HG02642 (cell line): ENCODE measurements around the gene ARHGAP36.

ENCODE experiments used
- ATAC-seq: cut with Tn5 transposase; IDR thresholded peaks from one replicate; pipeline ENCODE4 v1.9.1; 2021; ENCODE audit warnings: mild to moderate bottlenecking; ENCODE audit not compliant: unreplicated experiment, poor library complexity

ARHGAP36 gene

DNA sequence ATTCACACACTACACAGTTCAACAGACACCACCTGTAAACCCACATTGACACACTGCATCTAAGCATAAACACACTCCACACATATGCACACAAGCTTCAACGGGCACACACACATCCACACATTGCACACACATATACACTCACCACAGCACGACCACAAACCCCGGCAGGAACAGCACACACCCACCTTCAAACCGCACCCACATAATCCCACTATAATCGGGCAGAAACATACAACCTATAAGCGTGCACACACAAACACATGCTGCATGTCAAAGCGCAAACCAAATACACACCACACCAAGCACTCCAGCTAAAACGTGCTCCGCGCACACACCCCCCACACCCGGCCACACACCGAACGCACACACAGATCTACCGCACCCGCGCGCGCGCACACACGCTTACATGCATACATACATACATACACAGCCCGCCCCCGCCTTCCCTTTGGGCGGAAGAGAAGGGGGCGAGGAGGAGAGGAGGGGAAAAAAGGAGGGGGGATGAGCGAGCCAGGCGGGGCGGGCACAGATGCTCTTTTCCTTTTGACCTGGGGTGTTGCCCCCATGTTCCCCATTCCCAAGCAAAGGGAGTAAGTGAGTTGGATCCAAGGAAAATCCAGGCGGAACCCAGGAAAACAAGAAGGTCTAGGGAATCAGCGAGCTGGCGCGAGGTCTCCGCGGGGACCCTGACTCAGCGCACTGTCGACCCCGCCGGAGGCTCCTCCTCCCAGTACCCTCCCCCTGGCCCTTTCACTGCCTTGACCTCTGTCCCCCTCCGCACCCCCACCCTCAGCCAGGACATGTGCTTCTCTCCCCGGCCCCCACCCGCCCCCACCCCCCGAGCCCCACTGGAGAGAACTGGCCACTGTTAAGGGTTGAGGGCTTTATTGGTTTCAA is 9.9 kb downstream of the ARHGAP36 start:
- no peak for ATAC-seq

DNA sequence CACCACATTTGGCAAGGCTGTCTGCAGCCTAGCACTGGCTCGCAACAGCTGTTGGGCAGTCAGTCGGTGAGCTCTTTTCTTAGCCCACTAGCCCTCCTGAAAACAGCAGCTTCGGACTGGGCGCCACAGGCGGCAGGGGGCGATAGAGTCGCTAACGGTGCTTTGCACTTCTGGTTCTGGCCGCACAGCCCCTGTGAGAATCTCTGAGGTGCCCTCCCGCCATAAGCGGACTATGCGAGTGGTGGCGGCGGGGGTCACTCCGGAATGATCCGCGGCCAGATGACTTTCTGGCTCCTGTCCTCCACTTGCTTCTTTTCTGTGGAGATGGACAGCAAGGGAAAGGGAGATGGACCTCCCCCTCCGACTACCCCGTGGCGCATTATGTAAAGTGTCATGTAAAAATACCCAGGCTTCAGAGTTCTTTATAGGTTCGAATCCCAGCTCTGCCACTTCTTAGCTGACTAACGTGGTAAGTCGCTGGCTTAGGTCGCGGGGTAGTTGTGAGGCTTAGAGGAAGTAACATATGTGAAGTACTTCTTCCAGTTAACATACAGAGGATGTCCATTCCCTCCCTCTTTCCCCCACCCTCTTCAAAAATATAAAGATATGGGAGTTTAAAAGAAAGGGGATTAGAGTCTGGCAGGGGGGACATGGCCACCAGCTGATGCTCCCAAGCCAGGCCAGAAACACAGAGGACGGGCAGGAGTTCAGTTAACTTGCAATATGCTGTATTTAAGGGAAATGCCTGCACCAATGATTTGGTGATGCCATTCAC is 11.0 kb downstream of the ARHGAP36 start:
- peak; percentile 64 for ATAC-seq

DNA sequence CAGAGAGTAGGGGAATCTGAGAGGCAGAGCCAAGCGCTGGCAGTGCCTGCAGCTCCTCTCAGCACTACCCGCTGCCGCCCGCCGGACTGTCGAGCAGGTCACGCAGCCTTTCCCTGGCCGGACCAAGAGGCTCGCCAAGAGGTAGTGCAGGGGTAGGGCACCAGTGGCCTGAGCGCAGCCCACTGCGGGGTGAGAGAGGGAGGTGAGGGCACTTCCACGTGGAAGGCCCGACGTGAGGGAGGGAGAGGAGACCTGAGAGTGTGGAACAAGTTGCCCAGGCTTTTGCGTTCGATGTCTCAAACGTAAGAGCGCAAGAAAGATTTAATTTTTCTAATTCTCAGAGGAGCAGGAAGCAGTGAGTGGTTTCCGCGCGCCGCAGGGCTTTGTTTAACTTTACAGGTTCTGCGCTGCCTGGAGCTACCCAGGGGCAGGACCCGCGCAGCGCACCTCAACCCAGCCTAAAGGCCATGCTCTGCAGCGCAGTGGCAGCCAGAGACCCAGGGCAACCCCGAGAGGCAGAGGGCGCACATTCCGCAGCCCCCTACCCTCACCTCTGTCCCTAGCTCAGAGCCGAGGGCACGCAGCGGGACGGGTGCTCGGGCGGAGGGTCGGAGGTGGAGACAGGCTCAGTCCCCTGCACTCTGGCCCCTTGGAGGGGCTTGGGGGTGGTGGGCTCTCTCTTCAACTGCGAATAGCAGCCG is 14.9 kb downstream of the ARHGAP36 start:
- no peak for ATAC-seq

DNA sequence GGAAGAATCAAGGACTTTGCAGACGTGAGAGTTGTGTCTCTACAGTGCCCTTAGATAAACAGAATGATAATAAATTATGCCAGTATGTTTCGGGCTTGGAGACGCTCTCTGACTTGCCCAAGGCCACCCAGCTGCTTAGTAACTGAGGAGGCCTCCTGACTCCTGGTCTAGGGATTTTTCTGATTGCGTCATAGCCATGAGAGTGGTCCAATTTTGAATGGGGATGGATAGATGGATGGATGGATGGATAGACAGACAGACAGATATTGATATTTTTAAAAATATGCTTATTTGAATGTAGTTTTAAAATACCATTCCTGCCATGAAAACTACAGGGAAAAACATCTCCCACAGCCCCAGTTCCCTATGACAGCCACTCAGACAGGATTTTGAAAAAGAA is 15.5 kb downstream of the ARHGAP36 start:
- ATAC-seq: no peak

DNA sequence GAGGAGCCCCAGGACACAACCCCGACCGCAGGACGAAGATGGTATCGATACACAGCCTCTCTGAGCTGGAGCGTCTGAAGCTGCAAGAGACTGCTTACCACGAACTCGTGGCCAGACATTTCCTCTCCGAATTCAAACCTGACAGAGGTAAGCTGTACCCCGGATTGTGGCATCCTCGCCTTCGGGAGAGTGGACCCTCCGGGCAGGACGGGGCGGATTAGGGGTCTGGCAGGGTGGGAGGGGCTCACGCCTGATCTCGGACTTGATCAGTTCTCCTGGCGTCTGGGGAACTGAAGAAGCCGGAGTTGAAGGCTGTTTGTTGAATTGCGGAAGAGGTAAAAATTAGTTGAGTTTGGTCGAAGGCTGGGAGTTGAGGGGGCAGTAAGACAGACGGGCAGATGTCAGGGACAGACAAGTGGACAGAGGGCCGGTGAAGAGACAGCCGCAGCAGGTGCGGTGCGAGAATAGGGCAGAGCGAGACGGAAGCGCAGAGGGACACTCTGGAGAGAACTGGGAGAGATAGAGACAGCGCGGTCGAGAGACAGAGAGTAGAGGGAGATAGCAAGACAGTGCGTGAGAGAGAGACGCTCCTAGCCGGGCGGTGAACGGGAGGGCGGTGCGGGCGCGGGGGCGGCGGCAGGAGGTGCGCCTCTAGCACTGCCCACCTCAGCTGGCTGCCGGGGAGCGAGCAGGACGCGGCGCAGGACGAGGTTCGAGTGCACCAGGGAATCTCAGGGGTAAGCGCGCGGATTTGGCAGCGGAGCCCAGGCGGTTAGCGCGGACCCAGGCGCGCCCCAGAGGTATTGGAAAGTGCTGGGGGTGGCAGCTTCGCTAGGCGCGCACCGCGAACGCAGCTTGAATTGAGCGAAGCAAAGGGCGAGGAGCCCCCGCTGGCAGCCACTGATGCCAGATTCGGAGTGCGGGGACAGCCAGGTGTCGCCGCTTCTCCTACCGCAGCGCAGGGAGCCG is 23.9 kb downstream of the ARHGAP36 start:
- no peak for ATAC-seq

DNA sequence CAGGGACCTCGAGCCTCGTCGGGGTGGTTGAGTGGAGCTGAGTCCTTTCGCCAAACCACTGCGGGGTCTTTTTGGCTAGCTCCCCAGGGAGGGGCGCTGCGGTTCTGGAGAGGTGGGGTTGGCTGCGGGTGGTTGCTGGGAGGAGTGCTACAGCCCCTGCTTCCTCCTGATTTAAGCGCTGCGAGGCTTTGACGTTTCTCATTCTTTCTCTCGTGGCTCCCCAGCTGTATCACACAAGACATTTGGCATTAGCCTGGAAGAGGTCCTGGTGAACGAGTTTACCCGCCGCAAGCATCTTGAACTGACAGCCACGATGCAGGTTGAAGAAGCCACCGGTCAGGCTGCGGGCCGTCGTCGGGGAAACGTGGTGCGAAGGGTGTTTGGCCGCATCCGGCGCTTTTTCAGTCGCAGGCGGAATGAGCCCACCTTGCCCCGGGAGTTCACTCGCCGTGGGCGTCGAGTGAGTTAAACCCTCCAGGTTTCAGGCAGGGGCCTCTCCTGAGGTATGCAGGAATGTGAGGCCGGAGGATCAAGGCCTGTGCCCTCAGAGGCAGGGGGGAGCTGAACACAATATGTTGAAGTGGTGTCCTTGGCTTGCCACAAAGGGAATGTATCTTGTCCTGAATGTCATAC is 25.5 kb downstream of the ARHGAP36 start:
- ATAC-seq: no peak

DNA sequence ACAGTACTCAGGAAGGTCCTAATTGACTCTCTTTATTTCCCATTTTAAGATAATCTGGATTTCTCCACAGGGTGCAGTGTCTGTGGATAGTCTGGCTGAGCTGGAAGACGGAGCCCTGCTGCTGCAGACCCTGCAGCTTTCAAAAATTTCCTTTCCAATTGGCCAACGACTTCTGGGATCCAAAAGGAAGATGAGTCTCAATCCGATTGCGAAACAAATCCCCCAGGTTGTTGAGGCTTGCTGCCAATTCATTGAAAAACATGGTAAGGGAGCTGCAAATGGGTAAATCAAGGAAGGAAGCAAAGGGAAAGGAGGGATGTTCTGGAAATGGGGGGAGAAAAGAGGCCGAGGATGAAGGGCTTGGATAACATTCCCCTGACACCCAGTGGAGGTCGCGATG is 26.0 kb downstream of the ARHGAP36 start:
- ATAC-seq: no peak

DNA sequence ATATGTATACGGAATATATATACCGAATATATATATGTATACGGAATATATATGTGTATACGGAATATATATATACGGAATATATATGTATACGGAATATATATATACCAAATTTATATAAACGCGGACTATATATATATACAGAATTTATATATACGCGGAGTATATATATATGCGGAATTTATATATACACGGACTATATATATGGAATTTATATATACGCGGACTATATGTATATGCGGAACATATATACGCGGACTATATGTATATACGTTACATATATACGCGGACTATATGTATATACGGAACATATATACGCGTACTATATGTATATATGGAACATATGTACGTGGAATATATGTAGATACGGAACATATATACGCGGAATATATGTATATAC is 78.6 kb downstream of the ARHGAP36 start:
- no peak for ATAC-seq

DNA sequence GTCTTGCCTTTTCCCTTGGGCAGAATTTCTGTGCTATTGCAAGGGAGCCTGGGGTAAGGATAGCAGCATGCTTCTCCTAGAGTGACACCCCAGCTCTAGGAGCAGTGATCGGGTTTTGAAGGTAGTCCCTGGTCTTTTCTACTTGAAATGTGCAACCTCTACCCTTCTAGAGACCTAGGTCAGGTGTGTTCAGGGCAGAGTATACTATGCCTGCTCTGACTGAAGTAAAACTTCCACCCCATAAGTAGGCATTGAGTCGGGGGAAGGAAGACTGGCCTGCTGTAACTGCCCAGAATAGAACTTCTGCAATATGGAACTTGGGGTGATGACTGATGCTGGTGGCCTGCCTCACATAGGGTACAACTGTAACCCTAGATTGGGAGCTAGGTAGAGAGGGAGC is 80.9 kb downstream of the ARHGAP36 start:
- ATAC-seq: no peak
